Measurements from ENCODE around the gene GRAMD2B.
"Not testable (repeated sequence)": the region's sequence is repeated elsewhere in the genome, so short reads cannot be mapped to it uniquely, and the experiment has no call there.

GRAMD2B gene

DNA sequence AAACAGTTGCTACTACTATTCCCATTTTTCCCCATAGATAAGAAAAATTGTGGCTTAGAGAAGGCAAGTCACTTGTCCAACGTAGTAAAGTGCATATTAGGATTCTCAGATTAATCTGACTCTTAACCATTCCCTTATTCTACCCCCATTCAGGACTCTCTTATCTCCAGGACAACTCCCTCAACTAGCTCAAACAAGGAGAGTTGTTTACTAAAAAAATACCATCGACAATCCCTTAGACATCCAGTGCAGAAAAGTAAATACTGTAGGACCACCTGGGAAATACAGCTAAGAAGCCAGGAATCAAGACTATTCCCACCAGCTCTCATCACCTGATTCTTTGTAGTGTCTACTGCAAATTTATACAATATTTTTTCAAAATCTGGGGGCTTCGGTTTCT, 9.4 kb upstream of the GRAMD2B start:
- DNase-seq, result no peak

DNA sequence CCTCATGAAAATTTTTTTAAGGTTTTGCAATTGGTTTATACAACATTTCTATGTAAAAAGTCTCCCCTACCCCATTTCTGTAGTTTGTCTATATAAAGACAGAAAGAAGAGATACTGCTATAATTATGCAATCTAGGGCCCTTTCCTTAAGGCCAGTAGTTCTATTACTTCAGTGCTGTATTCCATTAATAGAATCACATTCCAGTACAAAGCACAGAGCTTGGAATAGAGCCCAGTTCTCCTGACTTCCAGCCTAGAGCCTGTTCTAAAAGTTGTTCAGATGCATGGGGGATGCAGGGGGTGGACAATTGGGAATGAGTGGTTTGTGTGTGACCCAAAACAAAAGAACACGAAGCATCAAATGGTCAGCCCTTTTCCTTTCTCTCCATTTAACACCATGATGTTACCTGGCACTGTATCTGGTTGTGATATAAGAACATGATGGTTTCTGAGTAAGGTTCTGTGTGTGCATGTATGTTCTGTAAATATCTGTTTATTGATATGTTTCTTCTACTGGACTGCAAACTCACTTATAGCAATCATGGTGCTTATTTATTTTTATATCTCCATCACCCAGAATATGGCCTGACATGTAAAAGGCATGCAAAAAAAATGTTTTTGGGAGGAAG, 8.2 kb upstream of the GRAMD2B start:
- peak; percentile 85 for DNase-seq

DNA sequence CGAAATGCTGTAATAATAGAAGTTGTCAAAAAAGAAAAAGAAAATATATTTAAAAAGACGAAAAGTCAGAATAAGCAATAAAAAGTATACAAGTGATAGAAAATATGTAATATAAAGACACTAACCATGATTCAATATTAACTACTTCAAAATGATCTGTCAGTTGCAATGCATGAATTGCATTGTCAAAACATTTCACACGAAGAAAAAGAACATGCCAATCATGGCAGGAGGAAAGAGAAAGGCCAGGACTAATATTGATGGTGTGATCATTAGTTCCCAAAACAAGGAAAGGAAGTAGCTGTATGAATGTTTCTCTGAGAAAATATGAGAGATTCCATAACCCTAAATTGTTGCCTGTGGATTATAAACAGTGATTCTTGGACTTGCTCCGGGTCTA, 7.4 kb upstream of the GRAMD2B start:
- DNase-seq, result no peak

DNA sequence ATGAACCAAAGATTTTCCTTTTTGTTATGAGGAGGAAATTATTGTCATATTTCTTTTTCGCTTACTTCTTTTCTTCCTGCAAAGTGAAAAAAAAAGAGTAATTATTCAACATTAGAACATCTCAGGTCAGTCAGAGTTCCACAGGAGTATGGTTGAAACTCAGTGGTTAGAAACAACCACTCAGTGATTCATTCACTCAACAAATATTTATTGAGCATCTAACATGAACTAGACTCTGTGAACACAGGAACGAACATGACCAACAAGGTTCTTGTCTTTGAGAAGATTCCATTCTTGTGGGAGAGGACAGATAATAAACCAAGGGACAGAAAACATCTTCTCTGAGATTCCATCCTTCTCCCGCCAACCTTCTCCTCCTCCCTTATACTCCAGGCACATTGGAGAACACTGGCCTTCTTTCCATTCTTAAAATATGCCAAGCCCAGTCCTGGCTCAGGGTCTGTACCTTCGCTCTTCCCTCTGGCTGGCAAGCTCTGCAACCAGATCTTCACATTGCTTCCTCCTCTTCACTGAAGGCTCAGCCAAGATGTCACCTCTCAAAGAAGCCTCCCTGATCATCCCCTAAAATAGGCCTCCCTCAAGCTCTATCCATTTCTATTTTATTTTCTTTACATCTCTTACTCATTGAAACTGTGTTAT, 6.8 kb upstream of the GRAMD2B start:
- DNase-seq, result no peak

DNA sequence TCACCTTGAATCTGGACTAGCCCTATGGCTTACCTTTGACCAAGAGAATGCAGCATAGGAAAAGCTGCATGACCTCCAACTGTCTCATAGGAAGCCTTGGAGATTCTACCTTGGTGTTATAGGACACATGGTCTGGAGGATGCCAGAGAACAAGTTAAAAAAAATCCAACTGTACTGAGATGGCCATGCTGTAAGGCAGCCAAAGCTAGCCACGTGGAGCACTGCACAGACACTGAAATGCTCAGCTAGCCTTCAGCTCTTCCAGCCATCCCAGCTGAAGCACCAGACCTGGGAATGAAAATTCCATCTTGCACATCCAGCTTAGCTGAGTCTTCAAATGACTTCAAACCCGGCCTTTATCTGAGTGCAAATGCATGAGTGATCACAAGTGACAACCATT, 6.0 kb upstream of the GRAMD2B start:
- DNase-seq, result no peak

DNA sequence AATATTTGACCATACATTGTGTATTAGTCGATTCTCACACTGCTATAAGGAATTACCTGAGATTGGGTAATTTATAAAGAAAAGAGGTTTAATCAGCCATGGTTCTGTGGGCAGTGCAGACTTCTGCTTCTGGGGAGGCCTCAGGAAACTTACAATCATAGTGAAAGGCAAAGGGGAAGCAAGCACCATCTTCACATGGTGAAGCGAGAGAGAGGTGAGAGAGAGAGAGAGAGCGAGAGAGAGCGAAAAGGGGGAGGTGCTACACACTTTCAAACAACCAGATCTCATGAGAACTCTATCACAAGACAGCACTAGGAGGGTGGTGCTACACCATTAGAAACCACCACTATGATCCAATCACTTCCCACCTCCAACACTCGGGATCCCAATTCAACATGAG, 4.1 kb upstream of the GRAMD2B start:
- no peak for DNase-seq

DNA sequence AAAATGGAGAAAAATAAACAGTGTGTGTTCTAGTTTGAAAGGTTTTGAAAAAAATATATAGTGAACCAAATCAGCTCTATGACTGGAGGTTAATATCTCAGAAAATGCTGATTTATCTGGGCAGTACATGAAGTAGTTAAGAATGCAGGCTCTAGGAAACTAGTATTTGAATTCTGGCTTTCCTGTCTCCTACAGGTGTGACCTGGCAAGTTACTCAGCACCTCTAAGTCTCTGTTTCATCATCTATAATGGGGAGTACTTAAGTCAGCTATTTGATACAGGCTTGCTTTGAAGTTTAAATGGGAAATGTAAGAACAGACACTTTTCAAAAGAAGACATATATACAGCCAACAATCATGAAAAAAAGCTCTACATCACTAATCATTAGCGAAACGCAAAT, 5.2 kb downstream of the GRAMD2B start:
- DNase-seq, result no peak

DNA sequence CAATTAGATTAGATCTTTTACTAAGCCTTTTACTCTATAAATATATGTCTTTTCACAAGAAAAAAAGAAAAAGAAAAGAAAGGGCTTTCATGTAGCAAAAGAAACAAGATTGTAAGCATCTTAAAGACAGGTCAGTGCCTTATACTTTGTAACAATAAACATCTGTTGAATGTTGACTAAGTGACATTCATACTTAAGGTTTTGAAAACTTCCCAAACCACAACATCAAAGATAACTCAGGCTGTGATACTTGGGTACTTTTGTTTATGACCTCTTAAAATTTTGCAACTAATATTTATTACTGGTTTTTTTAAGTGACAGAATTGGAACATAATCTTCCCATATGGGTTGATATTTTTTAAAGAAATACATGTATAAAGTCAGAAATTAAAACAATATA, 7.4 kb downstream of the GRAMD2B start:
- no peak for DNase-seq

DNA sequence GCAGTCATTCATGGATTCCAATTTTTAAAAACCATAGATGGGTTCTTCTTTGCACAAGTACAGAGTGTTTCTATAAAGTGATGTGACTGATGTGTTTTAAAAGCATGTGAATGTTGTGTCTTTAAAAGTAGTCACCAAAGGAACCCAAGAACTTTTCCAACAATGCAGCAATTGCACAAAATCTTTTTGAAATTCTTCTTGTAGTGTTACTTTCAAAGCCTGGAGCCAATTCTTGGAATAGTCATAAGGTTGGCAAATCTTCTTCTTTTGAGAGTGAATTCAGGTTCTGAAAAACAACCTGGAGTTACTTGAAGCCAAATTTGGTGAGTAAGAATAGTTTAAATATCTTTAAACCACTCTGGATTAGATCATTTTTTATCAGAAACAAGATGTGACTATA, 10.5 kb downstream of the GRAMD2B start:
- DNase-seq, result no peak

DNA sequence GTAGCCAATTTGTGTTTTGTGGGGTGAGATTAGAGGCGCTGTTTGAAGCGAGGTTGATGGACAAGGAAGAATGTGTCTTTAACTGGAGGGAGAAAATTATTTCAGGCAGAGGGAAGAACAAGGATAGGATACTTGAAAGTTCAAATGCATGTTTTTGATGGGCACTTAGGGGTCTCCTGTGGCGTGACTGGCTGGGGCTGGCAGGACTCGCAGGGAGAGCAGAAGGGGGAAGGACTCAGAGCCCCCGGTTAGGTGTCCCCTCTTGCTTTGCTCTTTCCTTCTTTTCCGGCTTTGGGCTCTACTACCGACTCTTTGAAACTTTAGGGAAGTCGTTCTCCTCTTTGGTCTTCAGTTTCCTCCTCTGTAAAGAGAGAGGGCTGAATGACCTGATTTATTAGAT, 12.1 kb downstream of the GRAMD2B start:
- DNase-seq, result no peak

DNA sequence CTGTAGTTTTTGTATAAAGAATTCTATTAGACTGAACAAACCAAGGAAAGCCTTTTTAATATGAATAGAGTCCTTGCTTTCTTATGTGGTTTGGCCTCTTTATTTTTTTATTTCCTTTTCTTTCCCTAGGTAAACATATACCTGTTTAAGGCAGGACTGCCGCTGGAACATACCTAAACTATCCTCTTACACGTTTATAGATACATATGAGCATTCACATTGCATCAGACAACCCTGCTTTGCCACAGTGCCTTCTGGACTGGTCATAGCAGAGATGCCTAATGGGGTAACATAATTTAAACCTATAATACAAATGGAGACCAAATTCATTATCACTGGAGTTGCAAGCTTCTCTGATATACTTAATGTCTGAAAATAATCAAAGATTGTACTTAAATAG, 12.5 kb downstream of the GRAMD2B start:
- DNase-seq, result no peak

DNA sequence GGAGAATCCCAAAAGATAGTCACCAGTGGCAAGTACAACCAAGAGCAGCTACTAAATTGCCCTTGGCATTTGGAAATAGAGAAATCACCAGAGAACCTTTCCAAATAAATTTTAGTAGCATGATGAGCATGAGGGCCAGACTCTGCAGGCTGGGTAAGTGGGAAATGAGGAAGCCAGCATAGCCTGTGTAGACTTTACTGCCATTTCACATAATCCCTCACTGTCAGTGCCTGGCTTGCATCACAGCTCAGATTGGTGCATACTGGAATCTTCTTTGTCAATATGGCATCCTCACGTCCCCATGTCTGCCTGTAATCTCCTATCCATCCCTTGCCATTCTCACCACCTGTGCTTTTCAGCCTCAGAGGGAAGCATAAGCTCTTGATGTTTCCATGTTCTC, 14.5 kb downstream of the GRAMD2B start:
- DNase-seq, result no peak

DNA sequence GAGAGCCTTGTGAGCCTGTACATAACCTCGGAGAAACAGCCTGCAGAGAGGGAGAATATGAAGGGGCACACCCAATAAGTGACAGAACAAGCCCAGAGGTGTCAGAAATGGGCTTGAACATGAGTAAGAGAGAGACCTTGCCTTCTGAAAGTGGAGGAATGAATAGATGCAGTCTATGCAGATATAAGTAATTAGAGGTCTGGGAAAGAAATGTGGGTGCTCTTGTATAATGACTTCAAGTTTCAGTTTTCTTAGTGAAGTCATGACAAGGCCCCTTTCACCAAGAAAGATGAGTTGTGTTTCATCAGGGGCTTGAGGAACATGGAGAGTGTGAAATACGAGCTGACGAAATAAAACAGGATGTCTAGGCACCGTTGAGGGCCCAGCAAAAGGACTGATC, 15.1 kb downstream of the GRAMD2B start:
- DNase-seq, result no peak

DNA sequence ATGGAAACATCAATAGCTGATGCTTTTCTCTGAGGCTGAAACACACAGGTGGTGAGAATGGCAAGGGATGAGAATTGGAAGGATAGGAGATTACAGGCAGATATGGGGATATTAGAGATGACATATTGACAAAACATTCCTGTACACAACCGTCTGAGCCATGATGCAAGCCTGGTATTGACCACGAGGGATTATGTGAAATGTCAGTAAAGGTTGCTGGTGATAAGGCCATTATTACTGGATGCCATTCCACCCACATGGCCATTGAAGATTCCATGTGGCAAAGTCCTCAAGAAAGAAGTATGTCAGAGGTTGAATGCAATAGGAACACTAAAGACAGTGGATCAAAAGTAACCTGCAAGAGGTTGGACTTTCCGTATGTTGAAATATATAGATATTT, 15.7 kb downstream of the GRAMD2B start:
- no peak for DNase-seq

DNA sequence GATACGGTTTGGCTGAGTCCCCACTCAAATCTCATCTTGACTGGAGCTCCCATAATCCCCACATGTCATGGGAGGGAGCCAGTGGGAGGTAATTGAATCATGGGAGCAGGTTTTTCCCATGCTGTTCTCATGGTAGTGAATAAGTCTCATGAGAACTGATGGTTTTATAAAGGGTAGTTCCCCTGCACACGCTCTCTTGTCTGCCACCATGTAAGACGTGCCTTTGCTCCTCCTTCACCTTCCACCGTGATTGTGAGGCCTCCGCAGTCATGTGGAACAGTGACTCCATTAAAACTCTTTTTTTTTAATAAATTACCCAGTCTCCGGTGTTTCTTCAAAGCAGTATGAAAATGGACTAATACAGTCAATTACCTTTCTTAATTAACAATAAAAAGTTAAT, 16.5 kb downstream of the GRAMD2B start:
- not testable (repeated sequence) for DNase-seq

DNA sequence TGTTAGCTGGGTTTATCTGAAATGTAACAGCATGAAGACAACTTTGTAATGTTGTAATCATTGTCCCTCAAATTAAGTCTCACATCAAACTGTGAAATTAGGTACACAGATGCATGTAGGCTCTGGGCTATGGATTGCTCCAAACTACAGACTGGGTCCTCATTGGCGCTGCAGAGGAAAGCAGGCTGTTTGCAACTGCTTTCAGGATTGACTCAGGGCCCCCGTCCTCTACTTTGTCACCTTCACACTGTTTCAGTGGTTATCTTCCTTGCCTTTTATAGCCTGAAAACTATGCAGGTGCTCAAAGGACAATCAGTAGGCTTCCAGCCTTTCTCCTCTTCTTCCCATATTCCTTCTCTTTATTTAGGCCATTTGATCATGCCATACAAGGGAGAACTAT, 18.0 kb downstream of the GRAMD2B start:
- no peak for DNase-seq

DNA sequence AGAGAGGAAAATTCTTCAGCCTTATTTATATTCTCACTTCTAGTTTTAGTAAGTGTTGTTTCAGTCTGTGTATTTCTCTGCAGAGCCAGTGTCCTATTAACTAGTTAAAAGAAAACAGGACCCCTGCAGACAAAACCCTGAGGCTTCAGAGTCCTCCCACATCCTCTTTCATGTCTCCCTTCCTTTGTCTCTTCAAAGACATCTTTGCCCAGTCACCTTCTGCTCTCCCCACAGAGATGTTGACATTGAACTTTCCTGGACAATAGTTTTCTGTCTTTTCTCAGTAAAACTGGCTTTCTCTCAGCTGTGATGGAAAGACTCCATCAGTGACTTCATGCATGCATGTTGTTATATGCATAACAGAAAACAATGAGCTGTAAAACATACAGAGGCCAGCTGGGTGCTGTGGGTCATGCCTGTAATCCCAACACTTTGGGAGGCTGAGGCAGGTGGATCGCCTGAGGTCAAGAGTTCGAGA, 20.2 kb downstream of the GRAMD2B start:
- DNase-seq, result no peak

DNA sequence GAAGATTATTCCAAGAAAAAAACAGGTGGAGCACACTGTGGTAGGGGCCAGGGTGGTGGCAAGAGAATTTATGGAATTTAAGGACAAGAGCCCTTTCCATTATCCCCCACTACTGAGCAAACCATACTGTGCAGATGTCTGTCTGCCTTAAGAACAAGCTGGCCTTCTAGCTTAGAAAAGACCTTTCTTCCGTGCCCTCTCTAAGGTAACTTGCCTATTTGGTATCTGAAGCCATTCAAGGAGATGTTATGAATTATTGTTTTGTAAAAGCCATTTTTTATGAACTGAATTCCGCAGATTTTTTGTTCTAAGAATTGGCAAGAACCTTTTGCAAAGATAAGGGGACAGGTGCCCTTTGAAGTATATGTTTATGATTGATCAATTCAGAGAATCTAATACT, 20.9 kb downstream of the GRAMD2B start:
- no peak for DNase-seq

DNA sequence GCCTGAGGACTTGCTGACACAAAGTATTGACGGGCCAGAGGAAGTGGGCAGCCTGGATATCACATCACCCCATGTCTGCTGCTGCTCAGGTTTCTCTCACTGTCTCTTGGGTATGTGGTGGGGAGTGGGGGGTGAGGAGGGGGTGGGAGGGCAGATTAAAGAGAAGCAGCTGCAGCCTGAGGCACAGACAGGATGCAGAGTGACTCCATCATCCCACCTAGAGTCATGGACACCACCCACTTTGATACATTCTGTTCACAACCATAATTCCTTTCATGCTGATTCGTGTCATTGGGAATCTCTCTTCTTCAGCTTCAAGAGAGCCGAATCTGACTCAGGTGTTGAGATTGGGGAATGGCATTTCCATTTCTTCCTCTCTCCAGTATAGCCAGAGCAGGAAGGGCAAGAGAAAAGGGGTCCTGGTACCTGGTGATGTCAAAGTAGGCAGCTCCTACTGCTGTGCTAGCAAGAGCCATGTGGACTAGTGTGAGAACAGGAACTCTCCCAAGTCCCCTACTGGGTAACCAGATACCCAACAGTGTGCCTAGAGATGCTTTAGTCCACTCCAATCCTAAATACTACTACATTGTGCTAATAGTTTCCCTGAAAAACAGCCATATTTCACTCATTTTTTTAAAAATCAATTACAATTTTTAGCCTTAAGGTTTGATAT, 22.4 kb downstream of the GRAMD2B start:
- DNase-seq, result peak; percentile 22

DNA sequence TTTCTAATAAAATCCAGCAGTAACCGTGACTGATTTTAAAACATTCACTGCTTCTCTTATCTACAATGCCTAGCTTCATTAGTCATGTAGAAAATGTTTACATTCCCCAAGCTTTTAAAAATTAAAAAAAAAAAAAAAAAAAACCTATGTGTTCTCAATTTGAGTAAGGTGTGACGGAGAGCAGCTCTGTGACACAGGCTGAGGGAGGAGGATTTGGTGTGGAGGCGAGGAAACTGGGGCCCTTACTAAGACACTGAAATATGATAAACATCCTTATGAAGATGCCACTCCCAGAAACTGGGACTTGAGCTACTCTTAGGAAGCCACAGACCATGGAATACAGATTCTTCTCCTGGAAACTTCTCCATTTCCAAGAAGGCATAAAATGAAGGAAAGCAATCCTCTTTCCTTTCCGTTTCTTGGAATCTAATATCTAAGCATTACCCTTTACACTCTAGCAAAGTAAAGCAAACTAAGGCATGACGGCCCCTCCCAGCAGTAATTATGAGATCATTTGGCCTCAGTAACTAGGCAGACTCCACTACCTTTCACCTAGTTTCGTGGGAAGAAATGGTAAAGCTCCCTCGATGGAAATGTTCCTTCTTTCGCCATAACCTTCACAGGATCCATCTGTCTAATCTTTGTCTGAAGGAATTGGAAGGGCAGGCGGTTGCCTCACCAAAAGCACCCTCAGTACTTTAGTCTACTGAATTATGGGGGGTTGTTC, 23.5 kb downstream of the GRAMD2B start:
- peak; percentile 92 for DNase-seq

DNA sequence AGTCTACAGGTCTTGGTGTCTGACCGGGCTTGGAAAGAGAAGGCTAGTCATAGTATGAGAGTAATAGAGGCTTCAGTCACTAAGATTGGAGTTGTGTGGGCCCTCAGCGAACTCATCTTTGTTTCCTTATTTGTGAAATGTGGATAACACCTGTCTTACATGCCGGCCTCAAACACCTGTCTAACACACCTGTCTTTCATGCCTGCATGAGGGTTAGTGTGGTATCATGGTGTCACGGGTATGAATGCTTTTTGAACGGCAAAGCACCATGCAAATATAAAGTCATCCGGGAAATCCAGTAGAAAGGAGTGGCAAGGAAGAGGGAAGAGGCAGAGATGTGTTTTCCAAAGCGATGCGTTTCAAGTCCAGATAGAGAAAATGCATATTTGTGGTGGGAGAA, 25.5 kb downstream of the GRAMD2B start:
- no peak for DNase-seq

DNA sequence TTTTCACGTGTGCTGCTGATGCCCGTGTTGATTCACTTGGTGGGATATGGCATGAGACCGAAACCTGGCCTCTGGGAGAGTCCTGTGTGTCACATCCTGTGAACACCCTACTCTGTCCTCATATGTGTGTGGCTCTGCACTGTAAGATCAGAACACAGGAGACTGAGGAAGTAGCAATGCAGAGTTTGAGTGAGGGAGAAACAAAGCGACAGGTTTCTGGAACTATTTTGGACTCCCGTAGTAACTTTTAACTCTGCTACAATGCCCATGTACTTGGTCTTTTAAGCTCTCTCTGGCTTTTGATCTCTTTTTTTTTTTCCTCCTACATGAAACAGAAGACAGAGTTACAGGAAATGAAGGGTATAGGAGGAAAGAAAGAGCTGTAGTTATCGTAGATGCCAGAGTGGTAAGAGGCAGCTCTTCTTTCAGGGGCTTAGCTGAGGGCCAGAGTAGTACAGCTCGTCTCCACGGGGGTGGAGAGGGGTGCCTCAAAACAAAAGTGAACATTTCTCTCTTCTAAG, 26.6 kb downstream of the GRAMD2B start:
- DNase-seq, result peak; percentile 55

DNA sequence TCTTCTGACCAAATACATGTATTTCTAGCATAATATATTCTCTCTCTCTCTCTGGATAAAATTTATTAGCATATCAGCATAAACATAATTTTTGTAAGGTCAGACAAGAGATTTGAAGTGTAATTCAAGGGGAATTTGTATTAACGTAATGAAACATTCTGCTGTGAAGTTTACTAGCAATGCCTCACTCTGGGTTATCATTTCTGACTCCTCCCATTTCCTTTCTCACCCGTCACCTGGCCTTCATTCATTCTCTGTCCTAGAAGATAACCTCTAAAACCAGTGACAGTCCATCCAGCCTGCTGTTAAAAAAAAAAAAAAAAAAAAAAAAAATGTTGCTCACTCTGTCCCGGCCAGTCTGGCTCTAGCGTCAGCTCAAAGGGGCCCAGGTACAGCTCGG, 27.1 kb downstream of the GRAMD2B start:
- no peak for DNase-seq

DNA sequence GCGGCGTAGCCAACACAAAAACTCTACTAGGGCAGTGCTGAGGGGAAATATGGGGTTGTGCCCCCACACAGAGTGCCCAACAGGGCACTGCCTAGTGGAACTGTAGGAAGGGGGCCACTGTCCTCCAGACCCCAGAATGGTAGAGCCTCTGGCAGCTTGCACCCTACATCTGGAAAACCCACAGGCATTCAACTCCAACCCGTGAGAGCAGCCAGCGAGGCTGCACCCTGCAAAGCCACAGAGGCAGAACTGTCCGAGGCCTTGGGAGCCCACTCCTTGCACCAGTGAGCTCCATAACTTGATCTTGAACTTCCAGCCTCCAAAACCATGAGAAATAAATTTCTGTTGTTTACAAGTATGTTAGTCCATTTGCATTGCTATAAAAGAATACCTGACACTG, 27.7 kb downstream of the GRAMD2B start:
- no peak for DNase-seq

Data from HCEC 1CT (cell line).